Activated T-helper 17 cell treated with anti-CD3 and anti-CD28 coated beads, Interleukin-2, amount 50 U/mL, for 72 hours (primary cell): ENCODE measurements around the gene PRAMEF13. TPM values are rescaled to one million over a fixed set of nuclear protein-coding genes. Genes with fewer than 3 reads are reported as not detected.
"Not testable (repeated sequence)": the region's sequence is repeated elsewhere in the genome, so short reads cannot be mapped to it uniquely, and the experiment has no call there.

Experiments
- ATAC-seq: fragments of 150-1000 bp; cut with Tn5 transposase; replicated peaks from 2 replicates; pipeline ENCODE4 v1.10.0; 2021; ENCODE audit warnings: mild to moderate bottlenecking, moderate library complexity
- H3K27ac Mint-ChIP-seq: one replicate; pipeline ENCODE4 v1.8.0; 2022; ENCODE audit warnings: mixed read lengths
- H3K27me3 Mint-ChIP-seq: one replicate; pipeline ENCODE4 v1.8.0; 2022; ENCODE audit warnings: mixed read lengths
- H3K36me3 Mint-ChIP-seq: one replicate; pipeline ENCODE4 v1.8.0; 2022; ENCODE audit warnings: low read depth, mild to moderate bottlenecking, mixed read lengths
- H3K4me1 Mint-ChIP-seq: one replicate; pipeline ENCODE4 v1.8.0; 2022; ENCODE audit warnings: mixed read lengths
- H3K4me3 Mint-ChIP-seq: one replicate; pipeline ENCODE4 v1.8.0; 2022; ENCODE audit warnings: mild to moderate bottlenecking, mixed read lengths
- H3K9me3 Mint-ChIP-seq: one replicate; pipeline ENCODE4 v1.8.0; 2022; ENCODE audit warnings: mixed read lengths
- total RNA-seq, 2 donors: library from RNA; stranded (reverse); gene quantifications; one replicate each; pipeline ENCODE4 v1.2.3, GENCODE V29; 2022

The PRAMEF13 gene, protein sequence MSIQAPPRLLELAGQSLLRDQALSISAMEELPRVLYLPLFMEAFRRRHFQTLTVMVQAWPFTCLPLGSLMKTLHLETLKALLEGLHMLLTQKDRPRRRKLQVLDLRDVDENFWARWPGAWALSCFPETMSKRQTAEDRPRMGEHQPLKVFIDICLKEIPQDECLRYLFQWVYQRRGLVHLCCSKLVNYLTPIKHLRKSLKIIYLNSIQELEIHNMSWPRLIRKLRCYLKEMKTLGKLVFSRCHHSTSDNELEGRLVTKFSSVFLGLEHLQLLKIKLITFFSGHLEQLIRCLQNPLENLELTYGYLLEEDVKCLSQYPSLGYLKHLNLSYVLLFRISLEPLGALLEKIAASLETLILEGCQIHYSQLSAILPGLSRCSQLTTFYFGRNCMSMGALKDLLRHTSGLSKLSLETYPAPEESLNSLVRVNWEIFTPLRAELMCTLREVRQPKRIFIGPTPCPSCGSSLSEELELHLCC
- not detected for total RNA-seq

DNA sequence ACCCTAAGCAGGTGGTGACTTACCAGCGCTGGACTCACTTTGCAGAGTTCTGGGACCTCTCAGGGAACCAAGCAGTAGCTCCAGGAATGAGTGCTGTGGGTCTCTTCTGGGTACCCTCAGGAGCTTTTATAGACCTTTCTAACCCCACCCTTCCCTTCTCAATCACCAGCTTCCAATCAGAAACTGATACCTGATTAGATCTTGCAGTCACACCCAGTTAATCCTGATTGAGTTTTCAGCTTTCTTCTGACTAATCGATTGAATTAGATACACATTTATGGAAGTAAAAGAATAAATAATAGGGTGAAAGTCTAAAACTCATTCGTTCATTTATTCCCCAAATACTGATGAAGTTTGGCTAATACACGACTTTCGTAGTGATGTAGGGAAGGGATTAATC lies at the start of gene PRAMEF13:
PRAMEF13 (minus strand) TSS at position 101 of the 400 bp plus-strand sequence. CDS start 1,820 bp downstream, outside the sequence.
- H3K9me3 Mint-ChIP-seq, H3K27ac Mint-ChIP-seq, H3K27me3 Mint-ChIP-seq, ATAC-seq, H3K36me3 Mint-ChIP-seq, H3K4me1 Mint-ChIP-seq, H3K4me3 Mint-ChIP-seq: not testable (repeated sequence)

DNA sequence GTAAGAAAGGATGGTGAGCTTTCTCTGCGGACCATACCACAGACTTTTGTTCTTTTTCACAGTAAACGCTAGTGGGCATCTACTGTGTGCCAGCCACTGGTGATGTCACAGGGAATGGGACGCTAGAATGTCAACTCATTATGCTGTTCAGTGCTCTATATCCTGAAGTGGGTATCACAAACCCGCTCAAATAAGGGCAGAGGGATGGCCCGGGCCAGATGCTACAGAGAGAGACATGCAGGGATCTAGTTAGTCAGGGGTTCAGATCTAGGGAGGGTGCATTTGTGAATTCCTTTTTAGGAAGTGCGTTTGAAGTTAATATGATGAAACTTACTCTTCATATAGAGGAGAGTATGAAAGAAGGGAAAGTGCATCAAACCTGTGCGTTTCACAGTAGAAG lies 45.9 kb upstream of the PRAMEF13 start:
- H3K36me3 Mint-ChIP-seq, H3K9me3 Mint-ChIP-seq, H3K4me1 Mint-ChIP-seq, ATAC-seq, H3K4me3 Mint-ChIP-seq, H3K27ac Mint-ChIP-seq, H3K27me3 Mint-ChIP-seq: not testable (repeated sequence)

DNA sequence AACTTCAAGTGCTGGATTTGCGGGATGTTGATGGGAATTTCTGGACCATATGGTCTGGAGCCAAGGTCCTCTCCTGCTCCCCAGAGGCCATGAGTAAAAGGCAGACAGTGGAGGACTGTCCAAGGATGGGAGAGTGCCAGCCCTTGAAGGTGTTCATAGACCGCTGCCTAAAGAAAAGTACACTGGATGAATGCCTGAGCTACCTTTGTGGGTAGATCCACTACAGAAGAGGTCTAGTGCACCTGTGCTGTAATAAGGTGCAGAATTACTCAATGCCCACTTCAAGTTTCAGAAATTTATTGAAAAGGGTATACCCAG lies 45.3 kb upstream of the PRAMEF13 start:
- not testable (repeated sequence) for H3K27ac Mint-ChIP-seq, H3K27me3 Mint-ChIP-seq, H3K4me1 Mint-ChIP-seq, H3K4me3 Mint-ChIP-seq, H3K9me3 Mint-ChIP-seq, H3K36me3 Mint-ChIP-seq, ATAC-seq

DNA sequence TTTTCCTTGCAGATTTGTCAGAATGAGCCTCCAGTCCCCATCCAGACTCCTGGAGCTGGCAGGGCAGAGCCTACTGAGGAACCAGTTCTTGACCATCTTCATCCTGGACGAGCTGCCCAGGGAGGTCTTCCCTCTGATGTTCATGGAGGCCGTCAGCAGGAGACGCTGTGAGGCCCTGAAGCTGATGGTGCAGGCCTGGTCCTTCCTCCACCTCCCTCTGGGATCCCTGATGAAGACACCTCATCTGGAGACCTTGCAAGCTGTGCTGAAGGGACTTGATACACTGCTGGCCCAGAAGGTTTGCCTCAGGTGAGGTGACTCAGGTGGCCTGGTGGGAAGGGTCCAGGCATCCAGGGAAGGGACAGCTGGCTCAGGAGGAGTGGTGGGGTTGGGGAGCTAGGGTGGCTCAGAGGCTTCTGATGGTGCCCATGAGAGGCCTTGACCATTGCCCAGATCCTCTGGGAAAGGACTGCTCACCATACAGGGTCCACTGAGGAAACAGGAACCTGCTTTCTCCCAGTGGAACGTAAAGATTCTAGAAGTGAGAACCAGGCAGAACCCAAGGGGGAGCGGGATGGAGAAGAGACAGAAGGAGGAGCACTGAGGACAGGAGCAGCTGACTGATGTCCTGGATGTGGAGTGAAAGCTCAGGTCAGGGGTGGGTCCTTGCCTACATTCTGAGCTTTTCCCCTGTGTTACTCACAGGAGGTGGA lies 44.8 kb upstream of the PRAMEF13 start:
- not testable (repeated sequence) for H3K9me3 Mint-ChIP-seq, H3K36me3 Mint-ChIP-seq, H3K4me1 Mint-ChIP-seq, H3K4me3 Mint-ChIP-seq, H3K27me3 Mint-ChIP-seq, H3K27ac Mint-ChIP-seq, ATAC-seq

DNA sequence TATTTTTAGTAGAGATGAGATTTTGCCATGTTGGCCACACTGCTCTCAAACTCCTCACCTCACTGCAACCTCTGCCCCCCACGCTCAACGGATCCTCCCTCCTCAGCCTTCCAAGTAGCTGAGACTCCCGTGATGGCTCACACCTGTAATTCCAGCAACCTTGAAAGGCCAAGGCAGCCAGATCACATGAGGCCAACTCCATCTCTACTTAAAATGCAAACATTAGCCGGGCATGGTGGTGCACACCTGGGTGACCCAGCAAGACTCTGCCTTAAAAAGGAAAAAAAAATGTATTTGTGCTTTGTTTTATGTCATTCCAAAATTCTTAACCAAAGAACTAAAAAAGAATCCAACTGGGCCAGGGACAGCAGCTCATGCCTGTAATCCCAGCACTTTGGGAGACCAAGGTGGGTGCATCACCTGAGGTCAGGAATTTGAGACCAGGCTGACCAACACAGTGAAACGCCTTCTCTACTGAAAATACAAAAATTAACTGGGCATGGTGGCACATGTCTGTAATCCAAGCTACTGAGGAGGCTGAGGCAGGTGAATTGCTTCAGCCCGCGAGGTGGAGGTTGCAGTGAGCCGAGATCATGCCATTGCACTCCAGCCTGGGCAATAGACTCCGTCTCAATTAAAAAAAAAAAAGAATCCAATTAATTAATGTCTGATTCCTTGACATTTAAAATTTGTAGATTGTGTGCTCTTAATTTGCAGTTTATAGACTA lies 42.5 kb upstream of the PRAMEF13 start:
- not testable (repeated sequence) for H3K36me3 Mint-ChIP-seq, ATAC-seq, H3K27ac Mint-ChIP-seq, H3K4me3 Mint-ChIP-seq, H3K4me1 Mint-ChIP-seq, H3K9me3 Mint-ChIP-seq, H3K27me3 Mint-ChIP-seq

DNA sequence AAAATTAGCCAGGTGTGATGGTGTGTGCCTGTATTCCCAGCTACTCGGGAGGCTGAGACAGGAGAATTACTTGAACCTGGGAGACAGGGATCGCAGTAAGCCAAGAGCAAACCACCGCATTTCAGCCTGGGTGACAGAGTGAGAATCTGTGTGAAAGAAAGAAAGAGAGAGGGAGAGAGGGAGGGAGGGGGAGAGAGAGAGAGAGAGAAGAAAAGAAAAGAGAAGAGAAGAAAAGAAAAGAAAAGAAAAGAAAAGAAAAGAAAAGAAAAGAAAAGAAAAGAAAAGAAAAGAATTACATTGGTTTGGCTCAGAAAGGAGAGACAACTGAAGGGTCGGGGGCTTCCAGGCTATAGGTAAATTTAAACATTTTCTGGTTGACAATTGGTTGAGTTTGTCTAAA lies 38.4 kb upstream of the PRAMEF13 start:
- not testable (repeated sequence) for H3K27ac Mint-ChIP-seq, H3K9me3 Mint-ChIP-seq, H3K4me1 Mint-ChIP-seq, H3K27me3 Mint-ChIP-seq, ATAC-seq, H3K4me3 Mint-ChIP-seq, H3K36me3 Mint-ChIP-seq

DNA sequence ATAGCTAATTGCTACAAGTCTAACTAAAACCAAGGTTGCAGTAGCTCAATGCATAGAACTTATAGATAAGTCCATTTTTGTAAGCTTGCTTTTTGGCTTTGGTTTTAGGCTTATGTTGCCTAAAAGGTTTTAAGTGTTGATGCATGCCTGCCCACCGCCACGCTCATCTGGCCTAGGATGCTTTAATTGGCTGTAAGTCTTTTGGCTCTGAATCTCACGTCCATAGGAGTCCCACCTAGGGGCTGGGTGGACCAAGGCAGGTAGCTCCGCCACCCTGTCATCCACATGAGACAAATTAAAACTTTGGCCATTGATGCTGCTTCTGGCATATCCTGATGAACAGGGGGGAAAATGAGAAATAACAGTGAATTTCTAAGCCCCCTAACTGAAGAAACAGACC lies 36.4 kb upstream of the PRAMEF13 start:
- not testable (repeated sequence) for ATAC-seq, H3K27me3 Mint-ChIP-seq, H3K4me1 Mint-ChIP-seq, H3K4me3 Mint-ChIP-seq, H3K9me3 Mint-ChIP-seq, H3K27ac Mint-ChIP-seq, H3K36me3 Mint-ChIP-seq

DNA sequence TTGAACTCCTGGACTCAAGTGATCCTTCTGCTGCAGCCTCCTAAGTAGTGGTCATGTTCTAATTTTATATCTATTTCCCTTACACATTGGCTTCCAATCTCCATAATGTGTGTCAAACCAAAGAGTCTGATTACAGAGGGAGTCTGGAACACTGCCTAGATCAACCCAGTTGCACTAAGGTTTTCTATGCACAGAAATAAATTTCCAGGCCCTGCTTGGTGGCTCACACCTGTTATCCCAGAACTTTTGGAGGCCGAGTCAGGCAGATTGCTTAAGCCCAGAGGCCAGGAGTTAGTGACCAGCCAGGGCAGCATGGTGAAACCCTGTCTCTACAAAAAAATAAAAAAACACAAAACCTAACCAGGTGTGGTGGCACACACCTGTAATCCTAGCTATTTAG lies 32.8 kb upstream of the PRAMEF13 start:
- H3K27ac Mint-ChIP-seq, H3K4me1 Mint-ChIP-seq, H3K9me3 Mint-ChIP-seq, H3K36me3 Mint-ChIP-seq, H3K4me3 Mint-ChIP-seq, ATAC-seq: not testable (repeated sequence)
- H3K27me3 Mint-ChIP-seq = peaks cover 14% of the 10 kb centered on the region

DNA sequence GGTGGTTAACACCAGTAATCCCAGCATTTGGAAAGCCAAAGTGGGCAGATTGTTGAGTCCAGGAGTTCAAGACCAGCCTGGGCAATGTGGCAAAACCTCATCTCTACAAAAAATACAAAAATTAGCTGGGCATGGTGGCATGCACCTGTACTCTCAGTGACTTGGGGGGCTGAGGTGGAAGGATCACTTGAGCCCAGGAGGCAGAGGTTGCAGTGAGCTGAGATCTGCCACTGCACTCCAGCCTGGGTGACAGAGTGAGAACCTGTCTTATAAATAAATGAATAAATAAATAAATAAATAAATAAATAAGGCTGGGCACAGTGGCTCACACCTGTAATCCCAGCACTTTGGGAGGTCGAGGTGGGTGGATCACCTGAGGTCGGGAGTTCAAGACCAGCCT lies 30.8 kb upstream of the PRAMEF13 start:
- H3K4me1 Mint-ChIP-seq, H3K27ac Mint-ChIP-seq, ATAC-seq, H3K36me3 Mint-ChIP-seq, H3K4me3 Mint-ChIP-seq, H3K9me3 Mint-ChIP-seq: not testable (repeated sequence)
- peaks cover 10% of the 10 kb centered on the region for H3K27me3 Mint-ChIP-seq

DNA sequence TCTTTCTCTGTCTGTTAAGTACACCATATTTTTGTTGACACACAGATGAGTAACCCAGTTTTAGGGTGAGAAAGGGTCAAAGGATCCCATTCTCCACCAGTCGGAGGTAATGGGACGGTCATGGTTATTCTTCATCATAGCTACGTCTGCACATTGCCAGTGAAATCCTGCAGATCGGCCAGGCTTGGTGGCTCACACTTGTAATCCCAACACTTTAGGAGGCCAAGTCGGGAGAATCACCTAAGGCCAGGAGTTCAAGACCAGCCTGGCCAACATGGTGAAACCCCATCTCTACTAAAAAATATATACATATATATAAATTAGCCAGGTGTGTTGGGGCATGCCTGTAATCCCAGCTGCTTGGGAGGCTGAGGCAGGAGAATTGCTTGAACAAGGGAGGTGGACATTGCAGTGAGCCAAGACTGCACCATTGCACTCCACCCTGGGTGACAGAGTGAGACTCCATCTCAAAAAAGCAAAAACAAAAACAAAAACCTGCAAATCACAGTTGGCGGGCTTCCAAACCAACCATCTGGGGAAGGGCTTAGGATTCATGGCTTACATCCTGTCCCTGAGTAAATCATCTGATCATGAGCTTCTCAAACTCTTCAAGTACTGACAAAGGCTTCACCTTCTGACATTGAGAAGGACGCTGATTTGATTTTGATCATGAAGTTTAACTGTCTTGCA lies 30.0 kb upstream of the PRAMEF13 start:
- H3K4me3 Mint-ChIP-seq, ATAC-seq, H3K27ac Mint-ChIP-seq, H3K4me1 Mint-ChIP-seq, H3K9me3 Mint-ChIP-seq, H3K36me3 Mint-ChIP-seq: not testable (repeated sequence)
- peaks cover 11% of the 10 kb centered on the region for H3K27me3 Mint-ChIP-seq

DNA sequence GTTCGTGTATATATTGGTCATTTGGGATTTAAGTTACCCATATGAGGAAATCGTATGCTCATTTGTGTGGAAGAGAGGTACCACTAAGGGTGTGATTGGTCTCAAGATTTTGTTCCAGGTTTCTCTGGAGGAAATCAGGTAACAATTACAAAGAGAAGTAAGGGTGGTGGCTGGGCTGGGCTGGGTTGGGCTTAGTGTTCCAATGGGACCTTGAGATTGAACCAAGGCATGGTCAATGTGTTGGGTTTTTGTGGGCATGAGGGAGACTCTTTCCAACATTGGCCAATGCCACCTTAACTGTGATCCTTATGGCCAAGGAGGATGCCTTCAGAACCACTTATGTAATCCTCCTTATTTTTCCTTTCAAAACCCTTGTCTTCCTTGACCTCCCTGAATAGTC lies 29.4 kb upstream of the PRAMEF13 start:
- H3K4me3 Mint-ChIP-seq, ATAC-seq, H3K27ac Mint-ChIP-seq, H3K9me3 Mint-ChIP-seq, H3K4me1 Mint-ChIP-seq, H3K36me3 Mint-ChIP-seq: not testable (repeated sequence)
- peaks cover 12% of the 10 kb centered on the region for H3K27me3 Mint-ChIP-seq

DNA sequence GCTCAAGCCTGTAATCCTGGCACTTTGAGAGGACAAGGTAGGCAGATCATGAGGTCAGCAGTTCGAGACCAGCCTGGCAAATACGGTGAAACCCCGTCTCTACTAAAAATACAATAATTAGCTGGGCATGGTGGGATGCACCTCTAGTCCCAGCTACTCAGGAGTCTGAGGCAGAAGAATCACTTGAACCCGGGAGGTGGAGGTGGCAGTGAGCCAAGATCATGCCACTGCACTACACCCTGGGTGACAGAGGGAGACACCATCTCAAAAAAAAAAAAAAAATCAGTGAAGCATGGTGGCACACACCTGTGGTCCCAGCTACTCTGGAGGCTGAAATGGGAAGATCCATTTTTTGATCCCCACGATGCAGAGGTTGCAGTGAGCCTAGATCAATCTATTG lies 28.9 kb upstream of the PRAMEF13 start:
- not testable (repeated sequence) for H3K9me3 Mint-ChIP-seq, H3K4me3 Mint-ChIP-seq, ATAC-seq, H3K4me1 Mint-ChIP-seq, H3K36me3 Mint-ChIP-seq, H3K27ac Mint-ChIP-seq
- H3K27me3 Mint-ChIP-seq = peaks cover 12% of the 10 kb centered on the region

DNA sequence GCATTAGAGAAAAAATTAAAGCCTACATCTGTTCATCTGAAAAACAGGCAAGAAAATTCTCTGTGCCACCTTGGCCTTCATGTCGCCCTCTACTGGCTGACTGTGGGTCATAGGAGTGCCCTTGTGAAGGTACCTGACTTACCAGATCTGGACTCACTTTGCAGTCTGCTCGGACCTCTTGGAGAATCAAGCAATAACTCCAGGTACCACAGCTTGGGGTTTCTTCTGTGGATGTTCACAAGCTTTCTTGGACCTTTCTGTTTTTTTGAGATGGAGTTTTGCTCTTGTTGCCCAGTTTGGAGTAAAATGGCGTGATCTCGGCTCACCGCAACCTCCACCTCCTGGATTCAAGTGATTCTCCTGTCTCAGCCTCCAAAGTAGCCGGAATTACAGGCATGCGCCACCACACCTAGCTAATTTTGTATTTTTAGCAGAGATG lies 27.2 kb upstream of the PRAMEF13 start:
- H3K4me1 Mint-ChIP-seq = no peaks in the 10 kb centered on the region
- no peaks in the 10 kb centered on the region for H3K36me3 Mint-ChIP-seq
- H3K4me3 Mint-ChIP-seq = no peak overlapping the region
- ATAC-seq = no peak
- H3K27me3 Mint-ChIP-seq = peaks cover 16% of the 10 kb centered on the region
- H3K27ac Mint-ChIP-seq = no peak overlapping the region
- H3K9me3 Mint-ChIP-seq = no peaks in the 10 kb centered on the region

DNA sequence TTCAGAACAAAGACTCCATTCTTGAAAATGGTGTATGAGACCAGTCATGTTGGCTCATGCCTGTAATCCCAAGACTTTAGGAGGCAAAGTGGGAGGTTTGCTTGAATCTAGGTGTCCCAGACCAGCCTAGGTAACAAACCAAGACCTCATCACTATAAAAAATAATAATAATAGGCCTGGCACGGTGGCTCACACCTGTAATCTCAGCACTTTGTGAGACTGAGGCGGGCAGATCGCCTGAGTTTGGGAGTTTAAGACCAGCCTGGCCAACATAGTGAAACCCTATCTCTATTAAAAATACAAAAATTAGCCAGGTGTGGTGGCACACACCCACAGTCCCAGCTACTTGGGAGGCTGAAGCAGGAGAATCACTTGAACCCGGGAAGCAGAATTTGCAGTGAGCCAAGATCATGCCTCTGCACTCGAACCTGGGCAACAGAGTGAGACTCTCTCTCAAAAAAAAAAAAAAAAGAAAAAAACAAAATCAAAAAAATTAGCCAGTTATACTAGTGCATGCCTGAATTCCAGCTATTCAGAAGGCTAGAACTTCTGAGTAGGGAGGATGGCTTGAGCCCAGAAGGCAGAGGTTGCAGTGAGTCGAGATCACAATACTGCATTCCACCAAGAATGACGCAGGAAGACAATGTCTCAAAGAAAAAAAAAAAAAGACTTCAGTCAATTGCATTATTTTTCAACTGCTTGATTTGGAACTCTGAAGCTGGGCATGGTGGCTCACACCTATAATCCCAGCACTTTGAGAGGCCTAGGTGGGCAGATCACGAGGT lies 26.3 kb upstream of the PRAMEF13 start:
- H3K36me3 Mint-ChIP-seq, H3K9me3 Mint-ChIP-seq, H3K4me1 Mint-ChIP-seq, H3K27ac Mint-ChIP-seq, H3K4me3 Mint-ChIP-seq, ATAC-seq: not testable (repeated sequence)
- H3K27me3 Mint-ChIP-seq = peaks cover 16% of the 10 kb centered on the region
